NCI-H524 treated with DMSO at 0.1 percent for 48 hours (cell line): ENCODE measurements around the gene CIC.
"Not testable (repeated sequence)": the region's sequence is repeated elsewhere in the genome, so short reads cannot be mapped to it uniquely, and the experiment has no call there.

ENCODE experiments used
- DNase-seq: peaks from one replicate; lab custom pipeline; 2025; lab: John Stamatoyannopoulos, UW

Gene CIC

DNA sequence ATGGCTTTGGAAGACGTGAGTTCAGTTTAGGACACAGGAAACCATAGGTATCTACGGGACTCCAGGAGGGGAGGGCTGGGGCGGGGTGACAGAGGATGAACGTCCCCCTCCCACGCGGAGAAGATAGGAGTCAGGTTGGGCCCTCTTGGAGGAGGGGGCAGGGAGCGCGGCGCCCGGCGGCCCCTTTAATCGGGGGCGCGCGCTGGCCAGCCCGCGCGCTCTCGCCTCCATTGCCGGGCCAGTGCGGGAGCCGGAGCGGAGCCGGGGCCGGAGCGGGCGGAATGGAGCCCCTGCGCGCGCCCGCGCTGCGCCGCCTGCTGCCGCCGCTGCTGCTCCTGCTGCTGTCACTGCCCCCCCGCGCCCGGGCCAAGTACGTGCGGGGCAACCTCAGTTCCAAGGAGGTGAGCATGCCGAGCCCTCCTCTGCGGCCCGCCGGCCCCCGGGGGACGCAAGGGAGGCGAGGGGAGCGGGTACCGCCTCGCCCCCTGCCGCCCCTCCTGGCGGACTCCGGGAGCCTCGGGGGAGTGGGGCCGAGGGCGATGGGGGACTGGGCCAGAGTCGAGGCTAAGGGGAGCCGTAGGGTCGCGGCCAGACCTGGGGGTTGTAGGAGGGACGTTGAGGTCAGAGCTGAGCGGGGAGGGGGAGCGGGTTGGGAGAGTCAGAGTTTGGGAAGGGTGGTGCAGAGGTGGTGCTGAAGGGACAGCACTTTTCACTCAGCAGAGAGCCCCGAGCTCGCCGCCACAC lies 44.2 kb downstream of the CIC start, which contains the start of gene TMEM145:
TSS of gene TMEM145 (plus strand) at position 214 of the 744 bp plus-strand sequence. CDS start at position 282, 68 bp downstream.
- no peak for DNase-seq

DNA sequence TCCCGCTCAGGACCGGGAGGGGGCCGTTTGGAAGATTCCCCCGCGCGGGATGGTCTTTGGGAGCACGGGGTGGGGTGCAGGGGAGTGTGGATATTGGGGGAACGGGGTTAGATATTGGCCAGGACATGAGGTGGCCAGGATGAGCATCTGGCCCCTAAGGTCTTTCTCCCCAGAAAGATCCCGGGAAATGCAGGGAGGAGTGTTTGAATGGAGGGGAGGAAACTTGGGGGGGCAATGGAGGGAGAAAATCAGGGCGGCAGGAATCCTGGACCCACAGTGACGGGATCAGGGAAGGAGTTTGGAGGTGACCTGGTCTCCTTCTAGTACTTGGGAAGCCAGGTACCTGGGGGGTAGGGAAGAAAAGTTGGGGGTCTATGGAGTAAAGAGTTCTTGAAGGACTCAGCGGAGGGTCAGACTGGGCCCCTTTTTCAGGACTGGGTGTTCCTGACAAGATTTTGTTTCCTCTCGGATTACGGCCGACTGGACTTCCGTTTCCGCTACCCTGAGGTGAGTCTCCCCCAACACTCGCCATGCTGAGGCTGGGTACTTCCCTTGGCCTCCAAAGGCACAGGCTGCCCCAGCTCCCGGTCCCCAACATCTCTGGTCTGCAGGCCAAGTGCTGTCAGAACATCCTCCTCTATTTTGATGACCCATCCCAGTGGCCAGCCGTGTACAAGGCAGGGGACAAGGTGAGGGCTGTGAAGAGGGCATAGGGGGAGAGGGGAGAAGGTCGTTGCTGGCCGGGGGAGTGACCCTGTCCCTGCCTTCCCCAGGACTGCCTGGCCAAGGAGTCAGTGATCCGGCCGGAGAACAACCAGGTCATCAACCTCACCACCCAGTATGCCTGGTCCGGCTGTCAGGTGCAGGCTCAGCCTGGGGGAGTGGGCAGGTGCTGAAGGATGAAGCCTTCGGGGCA lies 45.0 kb downstream of the CIC start:
- DNase-seq: no peak

DNA sequence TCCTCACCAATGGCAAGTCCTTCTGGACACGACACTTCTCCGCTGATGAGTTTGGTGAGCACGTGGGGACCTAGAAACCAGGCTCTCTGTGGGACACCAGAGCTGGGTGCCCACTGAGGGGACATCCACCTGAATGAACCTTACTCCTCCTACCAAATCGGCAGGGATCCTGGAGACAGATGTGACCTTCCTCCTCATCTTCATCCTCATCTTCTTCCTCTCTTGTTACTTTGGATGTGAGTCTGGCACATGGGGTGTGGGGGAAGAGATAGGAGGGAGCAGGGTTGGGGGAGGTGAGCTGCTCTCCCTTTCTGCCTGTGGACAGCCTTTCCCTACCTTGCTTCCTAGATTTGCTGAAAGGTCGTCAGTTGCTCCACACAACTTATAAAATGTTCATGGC lies 46.0 kb downstream of the CIC start:
- no peak for DNase-seq

DNA sequence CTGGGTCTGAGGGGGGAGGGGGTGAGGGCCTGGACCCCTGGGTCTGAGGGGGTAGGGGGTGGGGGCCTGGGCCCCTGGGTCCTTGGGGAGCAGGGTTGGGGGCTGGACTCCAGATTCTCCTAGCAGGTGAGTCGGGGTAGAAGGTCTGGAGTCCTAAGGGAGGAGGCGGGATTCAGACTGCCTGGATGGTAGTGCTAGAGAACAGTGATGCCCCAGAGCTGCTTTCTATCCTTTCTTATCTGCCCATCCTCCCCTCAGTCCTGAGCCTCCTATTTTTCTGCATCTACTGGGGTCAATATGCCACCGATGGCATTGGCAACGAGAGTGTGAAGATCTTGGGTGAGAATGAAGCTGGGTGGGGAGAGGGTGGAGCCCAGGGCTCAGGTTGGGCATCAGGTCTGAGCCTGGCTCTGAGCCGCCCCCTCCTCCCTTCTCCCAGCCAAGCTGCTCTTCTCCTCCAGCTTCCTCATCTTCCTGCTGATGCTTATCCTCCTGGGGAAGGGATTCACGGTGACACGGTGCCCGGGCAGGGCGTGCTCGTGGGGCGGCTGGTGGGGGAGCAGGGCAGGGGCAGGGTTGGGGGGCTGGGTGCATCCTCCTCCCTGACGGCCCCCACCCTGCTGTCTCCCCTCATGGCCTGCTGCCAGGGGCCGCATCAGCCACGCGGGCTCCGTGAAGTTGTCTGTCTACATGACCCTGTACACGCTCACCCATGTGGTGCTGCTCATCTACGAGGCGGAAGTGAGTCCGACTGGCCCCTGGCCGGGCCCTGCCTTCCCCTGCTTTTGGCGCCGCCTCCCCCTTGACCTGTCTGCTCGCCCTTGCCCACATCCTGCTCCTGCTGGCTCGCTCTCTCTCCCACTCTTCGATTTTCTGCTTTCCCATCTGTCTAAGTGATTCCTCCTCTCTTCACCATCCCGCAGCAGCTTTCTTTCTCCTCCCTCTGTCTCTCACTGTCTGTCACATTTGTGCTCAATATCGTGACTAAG lies 47.5 kb downstream of the CIC start:
- no peak for DNase-seq

DNA sequence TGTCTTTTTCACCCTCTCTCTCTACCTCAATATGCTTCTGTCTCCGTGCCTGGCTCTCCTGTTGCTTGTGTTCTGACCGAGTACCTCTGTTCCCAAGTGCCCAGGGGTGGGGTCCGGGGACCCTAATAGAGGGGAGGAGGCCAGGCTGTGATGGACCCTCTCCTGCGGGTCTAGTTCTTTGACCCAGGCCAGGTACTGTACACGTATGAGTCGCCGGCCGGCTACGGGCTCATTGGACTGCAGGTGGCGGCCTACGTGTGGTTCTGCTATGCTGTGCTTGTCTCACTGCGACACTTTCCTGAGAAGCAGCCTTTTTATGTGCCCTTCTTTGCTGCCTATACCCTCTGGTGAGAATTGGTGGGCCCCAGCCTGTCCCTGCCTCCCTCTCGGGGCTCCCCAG lies 48.5 kb downstream of the CIC start:
- DNase-seq: no peak

DNA sequence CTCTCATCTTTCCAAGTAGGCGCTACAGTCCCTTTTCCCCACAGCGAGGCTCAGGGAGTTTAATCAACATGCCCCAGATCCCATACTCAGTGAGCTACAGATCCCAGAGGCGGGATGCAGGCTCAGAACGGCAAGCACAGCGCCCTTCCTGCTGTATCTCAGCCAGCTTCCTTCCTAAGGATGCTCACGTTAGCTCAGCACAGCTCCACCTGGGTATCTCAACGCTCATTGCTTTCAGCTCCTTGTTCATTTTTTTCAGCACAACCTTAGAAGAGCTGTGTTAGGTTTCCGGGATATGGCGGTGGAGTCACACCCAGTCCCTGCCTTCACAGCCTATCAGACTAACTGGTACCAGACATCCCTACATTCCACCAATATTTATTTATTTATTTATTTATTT lies 53.3 kb downstream of the CIC start:
- no peak for DNase-seq

DNA sequence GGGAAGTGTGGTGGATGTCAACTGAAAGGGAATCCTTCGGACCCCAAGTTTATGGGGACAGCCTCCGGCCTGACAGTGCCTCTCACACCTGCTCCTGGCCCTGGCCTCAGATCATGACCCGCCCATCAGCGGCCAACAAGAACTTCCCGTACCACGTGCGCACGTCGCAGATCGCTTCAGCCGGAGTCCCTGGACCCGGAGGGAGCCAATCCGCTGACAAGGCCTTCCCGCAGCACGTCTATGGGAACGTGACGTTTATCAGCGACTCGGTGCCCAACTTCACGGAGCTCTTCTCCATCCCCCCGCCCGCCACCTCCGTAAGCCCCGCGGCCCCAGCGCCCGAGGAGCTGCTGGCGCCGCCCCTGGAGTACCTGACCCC lies 54.4 kb downstream of the CIC start:
- no peak for DNase-seq

DNA sequence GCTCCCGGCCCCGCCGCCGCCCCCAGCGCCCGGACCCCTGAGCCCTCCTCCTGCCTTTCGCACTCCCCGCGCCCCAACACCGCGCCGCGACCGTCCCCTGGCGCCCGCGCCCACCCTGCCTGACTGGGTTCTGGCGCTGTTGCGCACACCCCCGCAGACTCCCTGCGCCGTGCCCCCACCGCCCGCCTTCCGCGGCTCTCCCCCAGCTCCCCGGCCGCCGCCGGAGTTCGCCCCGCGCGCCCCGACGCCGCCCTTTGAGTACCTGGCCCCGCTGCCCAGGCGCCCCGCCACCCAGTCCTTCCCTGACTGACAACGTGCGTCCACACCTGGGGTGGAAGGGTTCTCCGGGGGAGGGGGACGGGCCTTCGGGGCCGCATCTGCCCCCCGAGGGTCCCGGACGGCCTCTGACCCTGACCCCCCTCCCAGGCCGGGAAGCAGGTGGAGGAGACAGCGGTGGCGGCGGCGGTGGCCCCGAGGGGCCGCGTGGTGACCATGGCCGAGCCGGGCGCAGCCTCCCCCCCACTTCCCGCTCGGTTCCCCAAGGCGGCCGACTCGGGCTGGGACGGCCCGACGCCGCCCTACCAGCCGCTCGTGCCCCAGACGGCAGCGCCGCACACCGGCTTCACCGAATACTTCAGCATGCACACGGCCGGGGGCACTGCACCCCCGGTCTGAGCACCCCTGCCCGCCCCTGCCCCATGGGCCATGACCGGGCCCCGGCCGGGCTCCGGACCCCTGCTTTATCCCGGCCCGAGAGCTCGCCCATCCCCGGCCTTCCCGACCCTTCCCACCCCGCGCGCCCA lies 55.0 kb downstream of the CIC start:
- no peak for DNase-seq

DNA sequence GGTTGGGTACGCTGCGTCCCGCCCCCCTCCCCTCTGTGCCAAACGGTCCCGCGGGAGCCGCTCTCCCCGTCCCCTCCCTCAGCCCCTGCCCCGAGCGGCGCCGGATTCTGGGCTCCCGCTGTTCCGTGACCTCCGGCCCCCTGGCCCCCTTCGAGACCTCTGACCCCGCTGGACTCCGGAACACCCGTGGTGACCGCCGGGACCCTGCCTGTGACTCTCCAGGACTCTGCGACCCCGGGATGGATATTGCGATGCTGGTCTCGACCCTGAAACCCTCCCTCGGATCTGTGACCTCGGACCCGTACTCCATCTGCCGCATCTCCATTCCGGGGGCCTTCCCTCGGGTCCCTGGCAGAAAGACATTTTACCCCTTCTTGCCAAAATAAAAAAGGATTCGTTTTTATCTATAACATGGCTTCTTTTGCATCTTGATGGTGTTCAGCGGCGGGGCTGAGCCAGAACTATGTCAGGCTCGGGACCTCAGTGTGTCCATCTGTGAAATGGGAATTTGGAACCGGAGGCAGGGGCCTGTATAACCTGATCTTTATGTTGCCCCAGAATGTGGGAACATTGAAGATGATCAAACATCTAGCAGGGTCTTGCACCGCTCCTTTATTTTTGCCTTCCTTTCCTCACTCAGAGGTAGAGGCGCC lies 55.7 kb downstream of the CIC start:
- DNase-seq: no peak

DNA sequence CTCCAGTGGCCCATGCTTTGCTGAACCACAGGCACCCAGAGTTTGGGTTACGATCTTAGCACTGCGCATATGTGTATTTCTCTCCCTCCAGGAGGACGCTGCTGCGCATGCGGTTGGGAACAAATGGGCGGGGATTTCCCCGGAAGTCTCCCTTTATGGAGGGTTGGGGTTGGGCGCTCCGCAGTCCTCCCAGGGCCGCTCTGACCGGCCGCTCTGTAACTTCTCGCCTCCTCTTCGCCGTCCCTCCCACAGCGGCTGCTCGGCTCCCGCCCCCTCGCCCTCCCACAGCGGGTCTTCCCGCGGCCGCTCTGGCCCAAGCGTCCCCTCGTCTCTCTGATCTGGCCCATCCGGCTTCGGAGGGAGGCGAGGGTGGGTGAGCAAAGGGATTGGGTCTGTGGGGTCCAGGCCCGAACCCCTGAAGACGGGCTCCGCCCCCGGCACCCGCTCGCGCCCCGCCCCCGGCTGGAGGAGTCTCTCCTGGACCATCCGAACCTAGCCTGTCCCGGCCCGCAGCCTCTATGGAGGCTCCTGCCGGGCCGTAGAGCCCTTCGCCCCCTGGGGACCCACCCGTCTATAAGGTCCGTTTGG lies 56.4 kb downstream of the CIC start, which contains the start of gene MEGF8:
TSS of gene MEGF8 (plus strand) at position 328 of the 588 bp plus-strand sequence. CDS start 609 bp downstream, outside the sequence.
- peak; percentile 96 for DNase-seq

DNA sequence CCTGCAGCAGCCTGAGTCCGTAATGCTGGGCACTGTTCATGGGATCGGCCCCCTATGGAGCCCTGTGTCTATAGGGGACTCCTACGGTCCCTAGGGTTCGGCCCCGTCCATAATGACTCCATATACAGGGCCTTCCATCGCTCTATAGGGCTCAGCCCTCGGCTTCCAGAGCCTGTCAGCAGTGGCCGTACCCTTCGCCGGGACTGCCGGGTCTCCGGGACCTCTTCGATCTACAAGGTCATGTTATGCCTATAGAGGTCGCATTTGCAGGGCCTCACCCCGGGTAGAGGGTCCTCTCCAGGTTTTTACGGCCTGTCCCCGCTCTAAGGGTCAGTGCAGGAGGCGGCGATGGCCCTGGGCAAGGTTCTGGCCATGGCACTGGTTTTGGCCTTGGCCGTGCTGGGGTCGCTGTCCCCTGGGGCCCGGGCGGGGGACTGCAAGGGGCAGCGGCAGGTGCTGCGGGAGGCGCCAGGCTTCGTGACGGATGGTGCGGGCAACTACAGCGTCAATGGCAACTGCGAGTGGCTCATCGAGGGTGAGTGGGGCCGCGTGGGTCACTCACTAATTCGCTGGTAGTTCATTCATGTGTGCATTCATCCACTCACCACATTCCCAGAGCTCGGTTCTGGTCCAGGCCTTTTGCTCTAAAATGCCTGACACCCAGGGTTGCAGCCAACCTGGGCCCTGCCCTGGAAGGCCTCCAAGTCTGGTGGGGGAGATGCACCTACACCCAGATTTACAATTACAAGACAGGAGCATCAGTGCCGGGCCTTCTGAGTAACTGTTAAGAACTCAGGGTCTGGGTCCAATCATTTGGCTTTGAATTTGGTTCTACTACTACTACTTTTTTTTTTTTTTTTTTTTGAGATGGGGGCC lies 57.1 kb downstream of the CIC start:
- no peak for DNase-seq

DNA sequence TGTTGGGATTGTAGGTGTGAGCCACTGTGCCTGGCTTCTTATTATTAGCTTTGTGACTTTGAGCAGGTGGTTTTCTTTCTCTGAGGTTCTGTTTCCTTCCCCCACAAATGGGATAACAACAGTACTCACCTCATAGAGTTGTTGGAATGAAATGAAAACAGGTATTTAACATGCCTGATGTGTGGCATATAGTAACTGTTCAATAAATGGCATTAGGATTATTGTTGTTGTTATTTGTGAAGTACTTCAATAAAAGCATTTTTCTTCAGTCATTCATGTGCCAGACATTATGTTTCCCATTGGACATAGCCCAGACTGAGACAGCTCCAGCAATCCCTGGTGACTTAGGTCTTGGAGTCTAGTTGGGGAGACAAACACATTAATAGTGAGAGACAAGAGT lies 57.9 kb downstream of the CIC start:
- DNase-seq: no peak

DNA sequence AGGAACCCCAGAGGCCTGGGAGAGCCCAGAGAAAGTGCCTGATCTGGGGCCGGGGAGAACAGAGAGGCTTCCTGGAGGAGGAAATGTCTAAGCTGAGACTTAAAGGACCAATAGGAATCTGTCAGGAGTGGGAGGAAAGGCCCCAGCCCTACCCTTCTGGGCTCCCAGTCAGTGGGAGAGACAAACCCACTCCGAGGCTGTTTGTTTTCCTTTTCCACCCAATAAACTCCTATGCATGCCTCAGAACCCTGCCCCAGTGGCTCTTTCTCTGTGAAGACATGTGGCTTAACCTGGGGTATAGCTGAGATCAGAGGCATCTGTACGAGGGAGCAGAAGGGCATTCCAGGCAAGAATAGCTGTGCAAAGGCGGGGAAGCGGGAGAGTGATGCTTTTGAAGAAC lies 58.3 kb downstream of the CIC start:
- no peak for DNase-seq

DNA sequence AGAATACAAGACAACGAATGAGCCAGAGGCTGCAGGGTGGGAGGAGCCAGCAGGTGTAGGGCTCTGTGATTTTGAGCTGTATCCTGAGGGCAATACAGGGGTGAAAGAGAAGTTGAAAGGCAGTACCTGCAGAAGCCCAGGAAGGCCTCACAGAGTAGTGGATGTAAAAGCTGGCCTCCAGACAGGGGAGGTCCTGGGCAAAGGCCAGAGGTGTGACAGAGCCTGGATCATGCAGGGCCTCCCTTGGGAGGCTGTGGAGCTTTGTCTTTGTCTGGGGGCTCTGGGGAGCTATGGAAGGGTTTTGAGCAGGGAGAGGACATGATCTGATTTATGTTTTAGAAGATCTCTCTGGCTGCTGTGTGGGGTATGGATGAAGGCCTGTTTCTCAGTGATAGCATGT lies 59.1 kb downstream of the CIC start:
- DNase-seq: no peak

DNA sequence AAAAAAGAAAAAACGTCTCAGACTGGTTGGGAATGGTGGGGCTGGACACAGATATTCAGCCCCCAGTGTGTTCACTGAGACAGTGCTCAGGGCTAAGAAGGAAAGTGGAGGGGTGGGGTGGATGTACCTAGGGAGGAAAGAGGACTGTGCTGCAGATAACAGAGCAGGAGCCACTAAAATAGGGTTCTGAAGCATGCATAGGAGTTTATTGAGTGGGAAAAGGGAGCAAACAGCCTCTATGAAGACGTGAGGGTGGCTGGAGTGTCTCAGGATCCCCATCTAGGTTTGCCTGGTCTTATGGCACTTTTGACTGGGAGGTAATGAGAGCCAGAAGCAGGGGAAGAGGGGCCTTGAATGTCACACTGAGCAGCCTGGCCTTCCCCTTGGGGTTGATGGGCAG lies 59.8 kb downstream of the CIC start:
- no peak for DNase-seq

DNA sequence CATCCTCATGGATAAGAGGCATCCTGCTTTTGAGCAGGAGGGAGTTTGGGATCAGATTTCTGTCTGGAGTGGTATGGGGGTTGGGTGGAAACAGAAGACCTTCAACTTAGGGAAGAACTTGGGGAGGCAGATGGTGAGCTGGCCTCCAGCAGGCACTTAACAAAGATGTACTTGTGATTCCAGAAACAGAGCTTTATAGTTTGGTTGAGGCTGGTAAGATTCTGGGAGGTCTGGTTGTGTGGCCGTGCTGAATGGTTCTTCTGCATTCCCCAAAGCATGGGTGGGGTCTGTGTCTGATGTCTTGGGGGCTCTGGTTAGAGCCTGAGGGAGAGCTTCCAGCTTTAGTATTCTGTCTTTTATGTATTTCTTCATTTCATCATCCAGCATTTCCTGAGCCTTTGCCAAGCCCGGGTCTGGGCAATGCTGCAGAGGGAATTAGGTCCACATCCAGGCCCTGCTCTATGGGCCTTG lies 61.2 kb downstream of the CIC start:
- peak; percentile 95 for DNase-seq

DNA sequence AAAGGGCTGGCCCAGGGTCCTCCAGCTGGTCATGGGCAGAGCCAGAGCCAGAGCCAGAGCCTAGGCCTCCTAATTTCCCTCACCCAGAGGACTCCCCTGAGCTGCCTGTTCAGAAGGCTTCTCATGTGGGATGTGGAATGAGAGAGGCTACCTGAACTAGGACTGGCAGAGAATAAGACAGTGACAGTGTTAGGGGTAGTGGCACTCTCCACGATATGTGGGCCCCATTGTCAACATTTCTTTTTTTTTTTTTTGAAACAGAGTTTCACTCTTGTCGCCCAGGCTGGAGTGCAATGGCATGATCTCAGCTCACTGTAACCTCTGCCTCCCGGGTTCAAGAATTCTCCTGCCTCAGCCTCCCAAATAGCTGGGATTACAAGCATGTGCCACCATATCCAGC lies 62.3 kb downstream of the CIC start:
- not testable (repeated sequence) for DNase-seq

DNA sequence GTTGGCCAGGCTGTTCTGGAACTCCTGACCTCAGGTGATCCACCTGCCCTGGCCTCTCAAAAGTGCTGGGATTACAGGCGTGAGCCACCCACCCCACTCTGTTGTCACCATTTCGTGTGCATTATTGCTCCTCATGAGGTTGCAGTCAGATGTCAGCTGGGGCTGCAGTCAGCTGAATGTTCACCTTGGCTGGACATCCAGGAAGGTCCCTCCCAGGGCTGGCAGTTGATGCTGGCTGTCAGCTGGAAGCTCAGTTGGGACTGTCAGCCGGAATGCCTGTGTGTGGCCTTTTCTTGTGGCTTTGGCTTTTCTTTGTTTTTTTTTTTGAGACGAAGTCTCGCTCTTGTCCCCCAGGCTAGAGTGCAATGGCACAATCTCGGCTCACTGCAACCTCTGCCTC lies 63.0 kb downstream of the CIC start:
- no peak for DNase-seq

DNA sequence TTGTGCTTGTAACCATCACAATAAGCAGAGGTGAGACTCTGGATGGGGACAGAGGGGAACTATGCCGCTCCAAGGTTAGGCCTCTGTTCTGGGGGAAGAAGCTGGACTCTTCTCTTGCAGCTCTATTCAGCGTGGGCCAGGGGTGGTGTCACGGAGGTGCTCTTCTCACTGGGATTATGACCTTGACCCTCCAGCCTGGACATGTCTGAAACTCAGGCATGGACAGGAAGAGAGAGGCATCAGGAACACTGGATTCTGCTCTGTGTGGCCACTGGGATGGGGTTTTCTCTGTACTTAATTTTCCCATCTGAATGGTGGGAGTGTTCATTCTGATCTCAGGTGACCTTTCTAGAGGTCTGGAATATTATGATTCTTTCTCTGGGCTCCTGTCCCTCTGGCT lies 64.0 kb downstream of the CIC start:
- DNase-seq: no peak
